HG02798 (cell line): ENCODE data around the gene CCN6.

Source experiments
- ATAC-seq: cut with Tn5 transposase; IDR thresholded peaks from one replicate; pipeline ENCODE4 v1.9.1; 2021; ENCODE audit warnings: mild to moderate bottlenecking; ENCODE audit not compliant: unreplicated experiment, poor library complexity

CCN6 gene

GRCh38 chr6:112109262-112109661 lies 55.4 kb downstream of the CCN6 start:
- ATAC-seq, result no peak

GRCh38 chr6:112113431-112113830 lies 59.5 kb downstream of the CCN6 start:
- no peak for ATAC-seq

GRCh38 chr6:112113918-112114317 lies 60.0 kb downstream of the CCN6 start:
- no peak for ATAC-seq

- ATAC-seq, result no peak
These were observed 60.8 kb downstream of the CCN6 start for GRCh38 chr6:112114577-112115223.

GRCh38 chr6:112116221-112116620 lies 62.3 kb downstream of the CCN6 start:
- no peak for ATAC-seq

- no peak for ATAC-seq
These were observed 63.6 kb downstream of the CCN6 start for GRCh38 chr6:112117554-112117953.

- ATAC-seq, result no peak
These were observed 64.1 kb downstream of the CCN6 start for GRCh38 chr6:112118034-112118433.
